HG02943 (cell line): ENCODE results near the gene SMIM20.

Experiments used
- ATAC-seq: cut with Tn5 transposase; IDR thresholded peaks from one replicate; pipeline ENCODE4 v1.9.1; 2021; ENCODE audit warnings: mild to moderate bottlenecking, low read depth, moderate library complexity; ENCODE audit not compliant: unreplicated experiment

SMIM20 gene

DNA sequence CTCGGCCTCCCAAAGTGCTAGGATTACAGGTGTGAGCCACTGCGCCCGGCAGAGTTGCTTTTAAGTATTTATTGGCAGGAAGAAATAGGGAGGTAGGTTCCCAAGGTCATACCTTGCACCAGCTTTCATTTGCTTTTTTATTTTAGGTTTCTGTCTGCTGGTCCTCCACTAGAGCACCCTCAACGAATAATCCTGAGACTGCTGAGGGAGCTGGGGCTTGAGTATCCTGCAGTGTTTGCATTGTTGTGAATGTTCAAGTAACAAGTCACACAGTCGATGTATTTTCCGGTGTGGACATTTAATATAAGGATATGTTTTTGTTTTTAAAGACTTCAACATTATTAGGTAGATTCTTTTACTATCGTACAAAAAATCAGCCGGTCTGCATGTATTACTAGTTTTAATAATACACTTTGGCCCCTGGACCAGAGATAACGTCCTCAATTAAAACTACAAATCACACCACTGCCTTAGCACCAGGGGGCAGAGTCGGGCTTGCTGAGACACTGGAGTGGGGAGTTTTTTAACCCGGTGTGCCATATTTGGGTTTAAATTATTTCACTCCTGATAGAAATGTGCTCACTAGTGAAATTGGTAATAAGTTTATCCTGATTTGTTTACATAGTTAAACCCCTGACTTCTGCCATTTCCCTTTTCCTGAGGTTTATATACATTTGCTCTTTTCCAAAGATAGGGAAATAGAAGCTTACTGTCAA lies 11.6 kb downstream of the SMIM20 start:
- no peak for ATAC-seq

DNA sequence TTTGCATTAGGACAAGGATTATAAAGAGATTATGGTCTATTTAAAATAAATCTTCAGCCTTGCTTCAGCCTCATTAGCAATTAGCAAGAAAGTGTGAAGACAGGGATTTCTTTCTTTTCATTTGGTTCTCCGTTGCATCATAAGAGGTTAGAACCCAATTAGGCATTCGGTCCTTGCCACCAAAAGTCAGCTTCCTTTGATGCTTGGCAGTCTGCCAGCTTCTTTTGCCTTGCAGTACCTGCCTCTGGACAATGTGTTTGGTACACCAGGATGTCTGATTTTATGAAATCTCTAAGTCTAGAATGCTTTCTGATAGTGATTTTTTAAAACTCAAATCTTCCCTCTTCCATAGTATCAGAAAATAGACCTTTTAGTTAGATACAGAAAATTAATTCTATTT lies 12.4 kb downstream of the SMIM20 start:
- ATAC-seq: no peak

DNA sequence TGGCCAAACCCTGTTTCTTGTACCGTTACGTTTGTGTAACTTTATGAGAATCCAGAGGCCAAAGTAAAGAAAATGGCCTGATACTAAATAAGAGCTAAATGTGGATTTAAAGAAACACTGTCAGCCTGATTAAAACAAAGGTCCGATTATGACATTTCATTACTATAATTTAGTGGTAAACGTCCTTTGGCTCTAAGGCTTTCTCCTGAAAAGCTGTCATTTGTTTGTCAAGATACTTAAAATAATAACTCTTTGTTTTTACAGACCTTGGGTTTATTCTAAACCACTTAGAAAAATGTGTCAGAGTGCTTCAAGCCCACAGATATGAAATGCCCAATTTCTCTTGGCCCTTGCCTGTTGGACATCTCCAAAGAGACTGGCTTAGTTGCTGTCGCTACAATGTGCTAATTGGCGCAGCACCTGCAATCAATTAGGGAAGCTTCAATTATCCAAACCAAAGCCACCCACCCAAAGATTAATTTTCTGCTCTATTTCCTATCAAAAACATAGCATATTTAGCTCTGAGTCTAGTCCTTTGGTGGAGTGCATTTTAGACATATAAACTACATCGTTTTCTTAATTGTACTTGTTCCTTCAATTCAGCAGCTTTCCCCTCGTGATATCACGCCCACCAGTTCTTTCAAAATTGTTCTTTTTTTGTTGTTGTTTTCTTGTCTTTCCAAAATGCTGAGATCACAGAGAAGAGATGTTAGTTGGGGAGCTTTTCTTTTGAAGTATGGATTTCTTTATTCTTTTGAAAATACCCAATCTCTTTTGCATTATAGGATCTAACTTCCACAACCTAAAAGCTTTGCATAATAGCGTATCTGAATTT lies 13.6 kb downstream of the SMIM20 start:
- no peak for ATAC-seq

DNA sequence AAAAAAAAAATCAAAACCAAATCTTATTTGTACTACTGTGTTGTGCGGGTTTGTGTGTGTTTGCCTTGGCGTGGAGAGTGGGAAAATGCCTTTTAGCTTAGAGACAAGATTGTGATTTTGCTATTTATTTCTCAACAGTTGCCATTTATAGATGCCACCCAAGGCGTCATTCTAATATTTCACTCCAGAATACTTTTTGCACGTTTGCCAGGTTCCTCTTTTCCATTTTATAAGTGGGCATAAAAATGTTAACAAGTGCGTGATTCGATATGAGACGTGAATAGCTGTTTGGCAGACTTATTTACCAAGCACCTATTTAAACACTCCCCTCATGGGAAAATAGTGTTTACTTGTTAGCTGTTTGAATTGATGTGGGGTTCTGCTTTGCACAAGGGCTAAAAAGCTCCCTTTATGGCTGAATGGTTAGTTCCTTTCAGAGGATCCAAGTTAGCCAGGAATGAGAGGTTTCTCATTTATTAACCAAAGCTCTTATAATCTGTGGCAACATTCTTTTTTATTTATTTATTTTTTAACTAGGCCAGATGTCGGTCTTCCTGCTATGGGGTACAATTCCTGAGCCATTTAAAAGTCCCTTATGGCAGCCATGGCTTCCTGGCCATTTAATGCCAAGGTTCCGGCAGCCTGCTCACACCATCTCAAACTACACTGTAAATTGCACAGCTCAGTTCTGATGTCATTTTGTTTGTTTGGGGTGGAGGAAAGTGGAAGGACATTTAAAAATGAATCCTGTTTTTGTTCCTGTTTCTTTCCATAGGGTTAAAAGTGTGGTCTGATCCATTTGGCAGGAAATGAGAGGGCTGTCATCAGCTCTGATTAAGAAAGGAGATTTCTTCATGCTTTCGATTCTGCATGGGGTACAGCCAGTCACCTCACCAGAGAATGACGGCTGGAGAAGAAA lies 14.6 kb downstream of the SMIM20 start:
- no peak for ATAC-seq

DNA sequence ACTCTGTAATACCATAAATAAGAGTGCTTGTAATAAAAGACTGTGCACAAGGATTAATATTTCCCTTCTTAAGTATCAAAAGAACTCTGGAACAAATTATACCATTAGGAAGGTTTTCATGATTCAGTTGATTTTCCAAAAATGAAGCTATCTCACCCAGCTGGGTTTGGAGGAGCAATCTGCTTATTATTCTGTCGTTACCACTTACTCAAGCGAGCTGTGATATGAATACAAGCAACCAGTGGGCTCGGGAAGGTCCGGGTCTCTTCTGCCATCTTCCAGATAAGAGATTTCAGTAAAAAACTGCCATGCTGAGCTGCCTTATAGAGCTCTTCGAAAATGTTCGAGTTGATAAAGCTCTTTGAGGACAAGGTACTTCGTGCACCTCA lies 15.3 kb downstream of the SMIM20 start:
- ATAC-seq: no peak

DNA sequence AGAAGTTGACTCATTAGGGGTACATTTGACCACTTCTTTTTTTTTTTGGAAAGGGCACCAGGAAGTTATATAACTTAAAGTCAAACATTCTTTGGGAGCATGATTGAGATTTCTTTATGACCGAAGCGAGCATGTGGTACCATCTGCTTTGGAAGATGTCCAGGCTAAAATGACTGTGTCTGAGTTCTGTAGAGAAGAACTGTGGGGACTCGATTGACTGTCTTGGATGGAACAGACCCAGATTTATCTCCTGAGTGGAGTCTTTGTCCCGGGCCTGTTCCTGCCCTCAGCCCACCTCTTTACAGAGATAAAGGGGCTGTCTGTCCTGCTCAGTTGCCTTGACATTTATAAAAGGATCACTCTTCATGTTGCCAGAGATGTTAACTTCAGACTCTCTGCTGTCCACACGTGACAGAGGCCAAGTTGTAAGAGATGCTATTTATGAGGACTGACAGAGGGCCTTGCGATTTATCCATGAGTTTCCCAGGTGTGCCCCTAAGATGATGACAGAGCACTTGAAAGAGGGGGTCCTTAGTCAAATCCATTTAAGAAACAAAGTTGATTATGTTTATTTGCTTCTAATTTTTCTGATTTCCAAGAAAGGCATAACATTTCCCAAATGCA lies 16.8 kb downstream of the SMIM20 start:
- ATAC-seq: no peak

DNA sequence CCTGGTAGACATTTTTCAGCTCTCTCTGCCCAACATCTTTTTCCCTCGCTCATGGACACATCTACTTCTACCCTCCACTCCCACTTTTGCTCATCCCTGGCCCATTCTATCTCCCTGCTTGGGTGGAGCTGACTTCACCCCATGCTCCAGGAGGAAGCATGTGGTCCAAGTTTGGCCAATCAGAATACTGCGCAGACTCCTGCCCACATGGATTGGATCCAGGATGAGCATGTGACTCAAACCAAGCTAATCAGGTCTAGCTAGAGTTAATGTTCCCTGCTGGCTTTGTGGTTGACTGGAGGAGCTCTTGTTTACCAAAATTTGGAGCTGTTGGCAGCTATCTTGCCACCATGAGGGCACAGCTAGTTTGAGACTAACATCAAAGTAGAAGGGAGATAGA lies 22.7 kb downstream of the SMIM20 start:
- no peak for ATAC-seq

DNA sequence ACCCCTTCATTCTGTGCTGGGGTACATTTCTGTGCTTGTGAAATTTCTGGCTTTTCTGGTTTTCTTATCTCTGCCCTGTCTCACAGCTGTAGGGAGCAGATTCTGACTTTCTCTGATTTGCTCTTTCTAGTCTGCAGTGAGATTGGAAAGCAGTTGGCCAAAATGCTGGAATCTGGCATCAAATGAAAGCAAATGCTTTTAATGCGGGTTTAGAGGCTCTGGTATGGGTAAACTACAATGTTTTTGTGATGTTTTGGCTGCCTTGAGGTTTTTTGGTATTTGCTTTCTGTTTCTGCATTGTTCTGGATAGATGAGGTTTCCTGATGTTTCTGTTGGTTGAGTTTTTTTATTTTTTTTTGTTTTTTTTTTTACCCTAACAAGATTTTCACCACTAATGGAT lies 23.8 kb downstream of the SMIM20 start:
- no peak for ATAC-seq

DNA sequence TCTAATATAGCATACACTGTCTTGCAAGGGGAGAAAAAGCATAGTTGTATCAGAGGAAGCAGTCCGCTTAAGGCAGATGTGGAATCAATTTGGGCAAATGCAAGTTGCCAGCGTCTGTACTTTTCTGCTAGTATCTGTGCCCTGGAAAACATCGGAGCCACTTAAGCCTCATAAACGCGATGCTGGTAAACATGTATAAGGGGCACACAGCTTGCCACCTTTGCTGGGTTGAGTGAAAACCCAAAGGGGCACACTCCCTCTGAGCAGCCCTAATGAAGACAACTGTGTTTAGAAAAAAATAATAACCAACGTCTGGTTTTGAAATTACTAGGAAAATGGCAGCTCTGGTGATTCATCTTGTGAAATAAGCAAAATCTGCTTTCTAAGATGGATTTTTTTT lies 24.3 kb downstream of the SMIM20 start:
- peak; percentile 18 for ATAC-seq

DNA sequence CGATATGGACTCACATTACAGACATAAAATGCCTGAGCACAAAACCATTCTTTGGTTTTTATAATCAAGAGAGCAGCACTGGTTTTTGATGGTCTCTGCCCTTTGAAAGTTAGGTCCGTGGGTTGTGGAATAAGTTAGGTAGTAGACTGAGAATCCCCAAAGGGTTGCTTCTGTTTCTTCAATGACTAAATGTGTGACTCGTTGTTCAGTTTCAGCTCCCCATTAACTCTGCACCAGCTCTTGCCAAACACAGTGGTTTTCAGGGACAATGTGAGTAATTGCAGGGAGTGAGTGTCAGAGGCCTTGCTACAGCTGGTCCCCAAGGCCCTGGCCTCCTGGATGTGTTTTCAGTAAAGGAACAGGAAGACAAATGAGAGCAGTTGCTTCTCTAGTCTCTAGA lies 24.8 kb downstream of the SMIM20 start:
- ATAC-seq: peak; percentile 70

DNA sequence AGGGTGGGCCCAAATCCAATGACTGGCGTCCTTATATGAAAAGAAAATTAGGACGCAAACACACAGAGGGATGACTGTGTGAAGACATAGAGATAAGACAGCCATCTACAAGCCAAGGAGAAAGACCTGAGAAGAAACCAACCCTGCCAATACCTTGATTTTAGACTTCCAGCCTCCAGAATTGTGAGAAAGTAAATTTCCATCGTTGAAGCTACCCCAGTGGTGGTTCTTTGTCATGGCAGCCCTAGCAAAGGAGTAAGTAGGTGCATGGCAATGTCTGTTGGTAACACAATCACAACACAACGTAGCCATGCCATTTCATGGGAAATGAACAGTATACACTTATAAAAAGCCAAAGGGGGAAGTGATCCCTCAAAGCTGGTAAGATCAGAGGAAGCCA lies 25.3 kb downstream of the SMIM20 start:
- ATAC-seq: no peak

DNA sequence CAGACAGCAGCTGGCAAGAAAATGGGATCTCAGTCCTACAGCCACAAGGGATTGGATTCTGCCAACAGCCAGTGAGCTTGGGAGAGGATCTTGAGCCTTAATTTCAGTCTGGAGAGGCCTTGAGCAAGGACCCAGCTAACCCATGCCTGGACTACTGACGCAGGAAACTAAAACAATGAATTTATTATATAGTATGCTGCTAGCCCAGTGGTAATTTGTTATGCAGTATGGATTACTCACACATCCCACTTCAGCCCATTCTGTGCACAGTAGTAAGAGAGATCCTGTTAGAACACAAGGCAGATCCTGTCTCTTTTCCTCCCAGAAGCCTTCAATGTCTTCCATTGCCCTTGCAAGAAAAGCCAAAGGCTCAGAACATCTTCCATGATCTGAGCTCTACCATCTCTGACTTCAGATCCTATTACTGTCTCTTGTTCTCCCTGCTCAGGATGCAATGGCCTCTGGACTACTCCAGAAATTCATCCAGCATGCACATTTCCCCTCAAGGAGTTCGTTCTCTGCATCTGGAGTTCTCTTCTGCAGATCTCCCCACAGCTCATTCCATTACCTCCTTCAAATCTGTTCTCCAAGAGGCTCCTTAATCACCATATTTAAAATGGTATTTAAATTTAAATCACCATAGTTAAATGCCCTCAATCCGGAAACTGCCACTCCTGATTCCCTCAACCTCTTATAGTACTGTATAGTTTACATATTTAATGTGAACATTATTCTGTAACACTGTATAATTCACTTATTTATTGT lies 27.6 kb downstream of the SMIM20 start:
- no peak for ATAC-seq

DNA sequence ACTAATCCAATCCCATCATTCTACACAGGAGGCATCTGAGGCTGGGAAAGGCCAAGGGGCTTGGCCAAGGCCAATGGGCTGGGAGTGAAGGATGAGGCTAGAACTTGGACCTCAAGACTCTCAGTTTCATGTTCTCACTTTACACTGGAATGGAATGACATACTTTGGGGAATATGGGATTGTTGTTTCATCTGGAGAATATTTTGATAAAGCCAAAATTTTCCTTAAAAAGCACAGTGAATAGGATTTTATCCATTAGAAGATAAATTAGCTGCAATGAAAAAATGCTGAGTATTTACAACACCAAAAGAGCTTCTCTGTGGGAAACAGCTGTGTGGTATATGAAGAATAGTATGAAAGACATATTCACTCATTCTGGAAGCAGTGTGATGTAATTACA lies 29.3 kb downstream of the SMIM20 start:
- no peak for ATAC-seq

DNA sequence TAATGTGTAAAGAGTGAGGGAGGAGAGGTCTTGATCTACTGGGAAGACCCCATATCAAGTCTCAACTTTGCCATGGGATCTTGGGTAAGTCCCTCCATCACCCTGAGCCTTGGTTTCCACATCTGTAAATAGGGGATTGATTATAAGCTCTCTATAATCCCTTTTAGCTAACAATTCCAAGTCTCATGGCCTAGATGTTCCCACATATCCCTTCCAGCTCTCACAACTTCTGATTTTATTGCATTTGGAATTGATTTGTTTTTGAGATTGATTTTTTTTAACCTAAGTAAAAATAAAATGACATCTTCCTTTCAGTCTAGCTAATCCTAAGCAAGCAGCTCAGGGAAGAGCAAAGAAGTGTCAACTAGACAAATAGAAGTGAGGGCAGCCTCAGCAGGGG lies 29.8 kb downstream of the SMIM20 start:
- no peak for ATAC-seq

DNA sequence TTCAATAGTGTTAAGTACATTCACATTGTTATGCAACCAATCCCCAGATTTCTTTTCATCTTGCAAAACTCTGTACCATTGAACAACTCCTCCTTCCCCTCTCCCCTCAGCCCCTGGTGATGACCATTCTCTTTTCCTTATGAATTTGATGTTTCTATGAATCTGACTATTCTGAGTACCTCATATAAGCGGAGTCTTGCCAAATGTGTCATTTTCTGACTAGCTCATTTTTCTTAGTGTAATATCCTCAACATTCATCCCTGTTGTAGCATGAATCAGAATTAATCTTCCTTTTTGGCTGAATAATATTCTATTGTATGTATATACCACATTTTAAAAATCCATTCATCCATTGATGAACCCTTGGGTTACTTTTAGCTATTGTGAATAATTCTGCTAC lies 34.0 kb downstream of the SMIM20 start:
- ATAC-seq: no peak

DNA sequence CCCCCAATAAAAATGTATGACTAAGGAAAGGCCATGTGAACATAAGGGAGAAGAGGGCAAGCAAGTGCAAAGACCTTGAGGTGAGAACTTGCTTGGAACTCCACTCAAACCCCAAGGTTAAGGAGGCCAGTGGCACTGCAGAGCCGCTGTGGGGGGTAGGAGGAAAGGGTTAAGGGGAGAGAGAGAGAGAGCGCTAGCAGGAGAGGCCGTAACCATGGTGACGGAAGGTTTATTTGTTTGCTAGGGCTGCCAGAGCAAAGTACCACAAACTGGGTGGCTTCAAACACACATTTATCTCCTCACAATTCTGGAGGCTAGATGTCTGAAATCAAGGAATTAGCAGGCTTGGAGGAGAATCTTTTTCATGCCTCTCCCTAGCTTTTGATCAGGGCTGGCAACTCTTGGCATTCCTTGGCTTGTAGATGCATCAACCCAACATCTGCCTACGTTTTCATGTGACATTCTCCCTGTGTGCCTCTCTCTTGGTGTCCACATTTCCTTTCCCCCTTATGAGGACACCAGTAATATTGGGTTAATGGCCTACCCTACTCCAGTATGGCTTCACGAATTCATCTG lies 35.2 kb downstream of the SMIM20 start:
- ATAC-seq: no peak

DNA sequence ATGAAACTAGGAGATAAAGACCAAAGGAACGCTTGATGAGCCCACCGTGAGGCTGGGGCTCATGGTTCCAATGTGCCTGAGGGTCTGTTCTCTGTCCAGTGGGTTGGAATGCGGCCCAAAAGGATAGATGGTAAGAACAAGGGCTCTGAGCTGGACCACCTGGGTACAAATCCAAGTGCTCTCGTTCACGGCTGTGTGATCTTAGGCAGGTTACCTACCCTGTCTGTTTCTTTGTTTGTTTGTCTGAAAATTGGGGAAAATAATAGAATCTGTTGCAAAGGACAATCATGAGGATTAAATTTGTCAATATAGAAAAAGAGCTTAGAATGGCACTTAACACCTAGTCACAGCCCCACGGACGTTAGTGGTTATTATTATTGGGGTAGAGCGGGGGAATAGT lies 36.0 kb downstream of the SMIM20 start:
- ATAC-seq: no peak

DNA sequence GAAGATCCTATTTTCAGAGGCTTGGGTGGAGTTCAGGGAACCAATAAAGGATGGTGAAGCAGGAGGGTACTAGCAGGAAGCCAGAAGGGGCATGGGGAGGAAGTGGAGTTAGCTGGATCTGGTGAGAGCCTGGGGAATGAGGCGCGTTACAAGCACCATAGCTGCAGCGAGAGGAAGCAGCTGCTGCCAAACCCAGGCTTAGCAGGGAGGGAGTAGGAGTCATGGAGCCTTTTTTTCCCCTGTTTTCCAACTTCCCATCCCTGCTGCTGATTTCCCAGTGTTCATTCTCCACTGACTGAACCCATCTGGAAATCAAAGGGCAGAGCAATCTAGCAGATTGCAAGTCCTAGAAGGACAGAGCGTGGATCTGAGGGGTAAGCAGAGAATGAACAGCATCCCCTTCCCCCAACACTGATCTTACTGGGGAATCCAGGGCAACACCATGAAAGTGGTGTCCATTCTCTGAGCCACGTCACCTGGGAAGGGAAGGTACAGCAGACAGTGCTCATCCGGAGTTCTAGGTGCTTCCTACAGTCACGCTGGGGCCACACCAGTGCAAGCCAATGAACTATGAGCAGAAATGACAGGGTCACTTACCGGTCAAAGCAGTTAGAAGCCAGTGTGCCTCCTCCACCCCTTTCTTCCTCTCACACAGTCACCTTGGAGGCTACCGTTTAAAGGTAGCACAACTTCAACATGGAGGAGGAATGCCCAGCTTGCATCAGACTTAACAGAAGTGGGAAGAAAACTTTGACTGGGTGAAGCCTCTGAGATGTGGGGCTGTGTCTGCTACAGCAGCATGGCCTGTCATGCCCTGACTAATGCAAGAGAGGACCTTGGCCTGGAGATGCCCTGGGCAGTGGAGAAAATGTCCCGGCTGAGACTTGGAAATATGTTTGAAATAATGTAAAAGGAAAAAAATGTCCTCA lies 36.7 kb downstream of the SMIM20 start:
- ATAC-seq: no peak
